Hematopoietic multipotent progenitor cell treated with erythropoietin and hydrocortisone succinate and interleukin-3 and kit ligand, for 17 days (in vitro differentiated cells): Measurements from ENCODE around the gene CFAP90.

ENCODE experiments used
- DNase-seq: peaks from one replicate; pipeline ENCODE4 v3.0.0-alpha.2; 2015; ENCODE audit warnings: low spot score

Gene CFAP90

GRCh38 chr5:7822449-7822848 lies 28.5 kb downstream of the CFAP90 start:
- DNase-seq, result no peak

DNA sequence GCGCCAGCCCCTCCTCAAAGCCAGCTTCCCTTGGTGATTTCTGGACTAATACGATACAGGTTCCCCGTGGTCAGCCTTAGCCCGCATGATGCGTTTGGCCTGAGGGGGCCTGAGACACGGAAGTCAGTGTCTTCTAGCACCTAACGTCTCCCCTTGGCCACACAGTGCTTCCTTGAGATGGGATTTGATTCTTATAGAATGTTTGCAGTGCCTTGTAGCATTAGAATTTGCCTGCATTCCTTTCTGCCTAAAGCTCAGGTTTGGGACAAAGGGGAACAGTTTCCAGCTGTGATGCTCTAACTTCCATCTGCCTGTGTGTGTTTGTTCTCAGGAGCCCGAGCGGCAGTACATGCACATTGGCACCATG lies 34.4 kb downstream of the CFAP90 start:
- DNase-seq, result no peak

DNA sequence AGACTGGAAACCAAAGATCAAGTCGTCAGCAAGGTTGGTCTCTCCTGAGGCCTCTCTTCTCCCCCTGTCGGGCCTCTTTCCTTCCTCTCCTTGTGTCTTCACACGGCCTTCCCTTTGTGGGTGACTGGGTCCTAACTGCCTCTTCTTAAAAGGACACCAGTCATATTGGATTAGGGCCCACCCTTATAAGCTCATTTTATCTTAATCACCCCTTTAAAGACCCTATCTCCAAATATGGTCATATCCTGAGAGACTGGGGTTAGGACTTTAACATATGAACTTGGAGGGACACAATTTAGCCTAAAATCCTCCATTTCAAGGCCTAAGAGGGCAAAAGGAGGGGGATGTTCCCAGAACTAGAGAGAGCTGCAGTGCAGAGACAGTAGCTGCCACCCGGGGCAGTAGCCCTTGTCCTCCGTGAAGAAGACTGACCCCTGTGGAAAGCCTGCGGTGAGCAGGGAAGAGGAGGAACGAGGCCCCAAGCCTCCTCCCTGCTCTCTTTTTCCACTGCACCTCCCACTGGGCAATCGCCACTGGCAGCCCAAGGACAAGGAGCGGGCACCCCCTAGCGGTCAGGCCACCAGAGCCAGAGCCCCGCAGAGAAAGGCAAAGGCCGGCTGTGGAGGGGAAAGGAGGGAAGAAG lies 34.9 kb downstream of the CFAP90 start:
- peak; percentile 18 for DNase-seq

- no peak for DNase-seq
Observed at GRCh38 chr5:7814816-7815215, 36.1 kb downstream of the CFAP90 start.

DNA sequence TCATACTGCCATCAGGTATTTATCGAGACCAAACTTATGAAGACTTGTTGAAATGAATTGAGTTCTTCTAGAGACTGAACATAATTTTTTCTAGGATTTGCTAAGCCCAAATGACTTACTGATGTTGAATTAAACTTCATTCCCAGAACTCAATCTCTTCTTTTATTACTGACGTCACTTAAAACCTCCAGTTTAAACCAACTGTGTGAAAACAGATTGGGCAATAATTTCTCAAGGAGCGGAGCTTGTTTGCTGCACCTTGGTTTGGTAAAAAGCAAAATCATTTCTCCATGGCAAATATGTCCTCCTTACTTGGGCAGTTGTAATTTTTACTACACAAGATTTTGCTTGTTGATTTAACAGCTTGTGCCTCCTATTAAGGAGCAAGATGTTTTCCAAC lies 37.4 kb downstream of the CFAP90 start:
- DNase-seq, result no peak

- DNase-seq, result no peak
Observed at GRCh38 chr5:7813007-7813406, 37.9 kb downstream of the CFAP90 start.

DNA sequence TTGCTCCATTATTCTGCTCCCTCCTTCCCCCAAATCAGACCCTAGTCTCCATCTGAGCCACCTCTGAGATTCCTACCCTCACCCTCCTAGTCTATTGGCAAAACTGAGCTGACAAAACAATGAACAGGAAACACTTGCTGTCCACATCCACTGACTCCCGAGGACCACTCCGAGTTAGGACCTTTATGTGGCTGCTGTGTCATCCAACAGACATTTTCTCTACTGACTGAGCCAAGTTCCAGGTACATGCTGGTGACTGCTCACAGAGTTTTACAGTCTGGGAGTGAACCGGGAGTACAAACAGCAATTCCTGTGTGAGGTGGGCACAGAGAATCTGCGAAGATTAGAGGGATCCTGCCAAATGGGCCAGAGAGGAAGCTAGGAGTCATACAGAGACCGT lies 39.2 kb downstream of the CFAP90 start:
- no peak for DNase-seq

- DNase-seq, result no peak
Observed at GRCh38 chr5:7808998-7809397, 41.9 kb downstream of the CFAP90 start.

- DNase-seq, result no peak
Observed at GRCh38 chr5:7805379-7805778, 45.6 kb downstream of the CFAP90 start.

DNA sequence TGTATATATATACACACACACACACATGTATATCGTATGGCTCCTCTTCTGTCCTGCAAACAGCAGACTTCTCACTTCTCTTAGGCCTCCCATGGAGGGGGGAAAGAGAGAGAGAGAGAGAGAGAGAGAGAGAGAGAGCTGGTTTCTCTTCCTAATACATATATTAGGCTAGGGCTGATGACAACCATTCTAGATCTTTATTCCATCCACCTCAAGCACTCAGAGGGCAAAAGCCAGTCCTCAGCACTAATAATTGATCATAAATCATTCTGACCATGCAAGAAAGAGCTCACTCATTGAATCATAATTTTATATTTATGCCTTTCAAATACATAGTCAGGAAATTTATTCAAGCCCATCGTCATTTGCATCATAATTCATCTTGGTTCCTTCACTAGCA lies 47.0 kb downstream of the CFAP90 start:
- DNase-seq, result no peak

DNA sequence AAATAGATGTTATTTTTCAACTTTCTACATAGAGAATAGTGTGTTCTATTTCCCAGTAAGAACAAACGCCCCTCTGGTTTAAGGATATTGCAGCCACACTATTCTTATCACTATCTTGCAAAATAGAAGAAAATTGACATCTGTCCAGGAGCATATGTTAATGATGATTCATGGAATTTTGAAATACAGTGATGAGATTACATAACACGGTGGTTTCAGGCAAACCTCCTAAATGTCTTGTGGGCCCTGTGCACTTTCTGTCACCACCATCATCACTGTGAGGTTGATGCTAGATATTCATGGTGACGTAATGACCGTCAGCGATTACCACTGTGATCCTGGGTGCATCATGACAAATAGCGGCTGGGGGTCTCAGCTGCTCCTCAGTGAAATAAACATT lies 48.1 kb downstream of the CFAP90 start:
- DNase-seq, result no peak

DNA sequence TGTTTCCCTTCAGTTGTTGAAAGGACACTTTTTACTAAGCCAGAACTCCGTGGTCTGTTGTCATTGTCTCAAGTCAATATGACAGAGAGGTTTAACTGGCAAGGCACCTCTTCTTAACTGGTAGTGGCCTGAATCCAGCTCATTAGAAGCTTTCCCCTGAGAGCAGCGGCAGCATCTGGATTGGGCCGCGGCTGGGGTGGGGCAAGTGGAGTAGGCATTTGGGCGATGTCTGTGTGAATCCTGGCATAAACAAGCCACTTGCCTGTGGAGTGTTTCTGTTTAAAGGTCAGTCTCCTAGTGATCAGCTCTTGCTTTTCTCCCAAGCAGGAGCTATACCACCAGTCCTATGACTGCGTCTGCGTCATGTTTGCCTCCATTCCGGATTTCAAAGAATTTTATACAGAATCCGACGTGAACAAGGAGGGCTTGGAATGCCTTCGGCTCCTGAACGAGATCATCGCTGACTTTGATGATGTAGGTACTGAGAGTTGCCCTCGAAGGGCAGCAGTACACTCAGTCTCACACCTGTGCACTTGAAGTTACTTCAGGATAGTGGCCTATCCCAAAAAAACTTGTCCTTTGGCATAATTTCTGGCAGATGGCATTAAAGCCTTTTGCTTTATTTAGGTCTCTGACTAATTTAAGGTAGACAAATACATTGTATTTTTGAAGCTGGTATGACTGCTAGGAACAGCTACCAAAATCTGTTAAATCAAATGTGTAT lies 48.9 kb downstream of the CFAP90 start:
- DNase-seq, result no peak

GRCh38 chr5:7795306-7795705 lies 55.6 kb downstream of the CFAP90 start:
- no peak for DNase-seq

GRCh38 chr5:7794823-7795222 lies 56.1 kb downstream of the CFAP90 start:
- DNase-seq, result no peak

DNA sequence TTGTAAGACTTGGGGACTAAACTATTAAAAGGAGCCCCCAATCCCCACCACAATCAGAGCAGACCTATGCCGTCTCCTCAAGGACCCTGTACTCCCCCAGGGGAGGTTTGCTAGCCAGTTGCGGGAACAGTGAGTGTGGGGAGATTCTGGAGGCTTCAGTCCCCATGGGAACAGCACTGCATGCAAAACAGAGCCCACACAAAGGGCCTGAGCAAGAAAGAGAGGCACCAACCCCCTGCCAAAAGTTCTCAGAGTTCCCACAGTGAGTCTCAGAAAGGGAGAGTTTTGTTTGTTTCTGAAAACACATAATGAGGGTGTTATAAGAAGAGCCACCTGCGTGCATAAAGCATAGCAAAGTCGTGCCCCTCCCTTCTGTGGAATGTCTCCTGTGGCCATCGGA lies 56.6 kb downstream of the CFAP90 start:
- DNase-seq, result no peak

GRCh38 chr5:7793895-7794294 lies 57.0 kb downstream of the CFAP90 start:
- no peak for DNase-seq

- DNase-seq, result no peak
Observed at GRCh38 chr5:7789567-7789966, 61.4 kb downstream of the CFAP90 start.

- DNase-seq, result no peak
Observed at GRCh38 chr5:7787770-7788169, 63.2 kb downstream of the CFAP90 start.

- DNase-seq, result no peak
Observed at GRCh38 chr5:7784683-7785380, 66.1 kb downstream of the CFAP90 start.

GRCh38 chr5:7781899-7782298 lies 69.0 kb downstream of the CFAP90 start:
- DNase-seq, result no peak
